ENCODE results near the gene HECTD1.
"Not testable (repeated sequence)": the region's sequence is repeated elsewhere in the genome, so short reads cannot be mapped to it uniquely, and the experiment has no call there.

Gene HECTD1

GRCh38 chr14:31228533-31228932, 20.9 kb upstream of the HECTD1 start:
- DNase-seq (ENCODE audit: low read depth): no peak

- DNase-seq (ENCODE audit: low read depth): no peak
These were observed 17.2 kb upstream of the HECTD1 start for GRCh38 chr14:31224808-31225207.

GRCh38 chr14:31223331-31223730, 15.7 kb upstream of the HECTD1 start:
- no peak for DNase-seq (ENCODE audit: low read depth)

- no peak for DNase-seq (ENCODE audit: low read depth)
These were observed 15.2 kb upstream of the HECTD1 start for GRCh38 chr14:31222834-31223233.

GRCh38 chr14:31221266-31221665, 13.7 kb upstream of the HECTD1 start:
- no peak for DNase-seq (ENCODE audit: low read depth)

GRCh38 chr14:31219169-31219568, 11.6 kb upstream of the HECTD1 start:
- no peak for DNase-seq (ENCODE audit: low read depth)

GRCh38 chr14:31216359-31216758, 8.8 kb upstream of the HECTD1 start:
- DNase-seq (ENCODE audit: low read depth): no peak

GRCh38 chr14:31212893-31213292, 5.3 kb upstream of the HECTD1 start:
- DNase-seq (ENCODE audit: low read depth): no peak

GRCh38 chr14:31209605-31210004, 2.0 kb upstream of the HECTD1 start:
- DNase-seq (ENCODE audit: low read depth): no peak

- DNase-seq (ENCODE audit: low read depth): no peak
These were observed 1.2 kb upstream of the HECTD1 start for GRCh38 chr14:31208546-31209424.

GRCh38 chr14:31207287-31207754, 272 bp downstream of the HECTD1 start:
- no peak for DNase-seq (ENCODE audit: low read depth)

- peak; percentile 5 for DNase-seq (ENCODE audit: low read depth)
These were observed 882 bp downstream of the HECTD1 start for GRCh38 chr14:31206536-31207286.

- DNase-seq (ENCODE audit: low read depth): no peak
These were observed 1.7 kb downstream of the HECTD1 start for GRCh38 chr14:31205681-31206535.

GRCh38 chr14:31204593-31205534, 2.7 kb downstream of the HECTD1 start:
- DNase-seq (ENCODE audit: low read depth): no peak

GRCh38 chr14:31203899-31204592, 3.5 kb downstream of the HECTD1 start:
- DNase-seq (ENCODE audit: low read depth): not testable (repeated sequence)

- no peak for DNase-seq (ENCODE audit: low read depth)
These were observed 4.2 kb downstream of the HECTD1 start for GRCh38 chr14:31203414-31203742.

- no peak for DNase-seq (ENCODE audit: low read depth)
These were observed 6.5 kb downstream of the HECTD1 start for GRCh38 chr14:31201111-31201510.

GRCh38 chr14:31200702-31200990, 6.9 kb downstream of the HECTD1 start:
- DNase-seq (ENCODE audit: low read depth): no peak

- DNase-seq (ENCODE audit: low read depth): no peak
These were observed 9.9 kb downstream of the HECTD1 start for GRCh38 chr14:31197671-31198070.

- DNase-seq (ENCODE audit: low read depth): no peak
These were observed 10.6 kb downstream of the HECTD1 start for GRCh38 chr14:31196839-31197492.
